Chondrocyte (in vitro differentiated cells): ENCODE measurements around the gene MPST. TPM values are rescaled to one million over a fixed set of nuclear protein-coding genes. Genes with fewer than 3 reads are reported as not detected.

Source experiments
- DNase-seq: peaks from one replicate; pipeline ENCODE4 v3.0.0; 2021; ENCODE audit warnings: mixed read lengths, low spot score
- H3K27ac Mint-ChIP-seq: one replicate; pipeline ENCODE4 v1.8.0; 2021; ENCODE audit warnings: mild to moderate bottlenecking, moderate library complexity, mixed read lengths; ENCODE audit not compliant: unreplicated experiment
- H3K27me3 Mint-ChIP-seq: 2 replicates; pipeline ENCODE4 v1.8.0; 2021; ENCODE audit warnings: low read depth, mixed read lengths
- H3K36me3 Mint-ChIP-seq: 2 replicates; pipeline ENCODE4 v1.8.0; 2021; ENCODE audit warnings: low read depth, mixed read lengths
- H3K4me1 Mint-ChIP-seq: 2 replicates; pipeline ENCODE4 v1.8.0; 2021; ENCODE audit warnings: low read depth, mild to moderate bottlenecking, mixed read lengths
- H3K4me3 Mint-ChIP-seq: one replicate; pipeline ENCODE4 v1.8.0; 2021; ENCODE audit warnings: mild to moderate bottlenecking, moderate library complexity, mixed read lengths; ENCODE audit not compliant: unreplicated experiment
- H3K9me3 Mint-ChIP-seq: 2 replicates; pipeline ENCODE4 v1.8.0; 2021; ENCODE audit warnings: low read depth, mixed read lengths
- total RNA-seq: library from RNA; stranded (reverse); gene quantifications from 3 replicates; pipeline ENCODE4 v1.2.1, GENCODE V29; 2021
- TF ChIP-seq, protein P1 (sequence below): fragments of 200-600 bp; sonication (generic); IDR thresholded peaks from 2 replicates; pipeline ENCODE4 v1.5.0; 2021; ENCODE audit warnings: antibody characterized with exemption, mild to moderate bottlenecking, moderate library complexity

MPST gene
- total RNA-seq, 1 donor from 2014 or later = 71.4 TPM

DNA sequence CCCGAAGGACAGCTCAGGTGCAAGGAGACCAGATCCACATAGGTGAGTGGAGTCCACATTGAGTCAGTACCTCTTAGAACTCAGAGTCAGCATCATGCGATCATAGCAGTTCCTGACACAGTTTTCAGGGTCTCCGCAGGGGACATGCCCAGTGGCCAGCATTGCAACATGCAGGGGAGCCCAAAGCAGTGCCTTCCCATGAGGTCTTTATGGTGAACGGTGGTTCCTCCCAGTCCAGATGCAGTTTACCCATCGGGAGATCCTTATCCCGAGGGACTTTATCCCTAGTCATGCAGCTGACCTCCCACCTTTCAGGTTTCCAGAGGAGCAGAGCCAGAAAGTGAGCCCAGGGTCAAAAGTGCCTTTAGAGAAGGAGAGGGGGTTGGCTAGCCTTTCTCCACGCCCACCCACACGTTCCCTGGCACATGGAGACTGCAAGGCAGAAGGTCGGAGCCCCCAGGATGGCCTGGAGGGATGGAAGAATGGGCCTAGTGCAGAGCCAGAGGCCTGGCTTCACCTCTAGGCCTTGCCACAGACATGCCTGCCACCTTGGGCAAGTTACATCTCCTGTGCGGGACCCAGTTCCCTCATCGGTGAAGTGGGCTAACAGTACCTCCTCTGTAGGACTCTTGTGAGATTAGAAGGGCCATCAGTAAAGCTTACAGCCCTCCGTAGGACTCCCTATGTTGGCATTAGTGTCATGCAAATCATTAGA lies 38.4 kb downstream of the MPST start:
- peaks cover 15% of the 10 kb centered on the region for H3K36me3 Mint-ChIP-seq
- TF ChIP-seq, protein P1, sequence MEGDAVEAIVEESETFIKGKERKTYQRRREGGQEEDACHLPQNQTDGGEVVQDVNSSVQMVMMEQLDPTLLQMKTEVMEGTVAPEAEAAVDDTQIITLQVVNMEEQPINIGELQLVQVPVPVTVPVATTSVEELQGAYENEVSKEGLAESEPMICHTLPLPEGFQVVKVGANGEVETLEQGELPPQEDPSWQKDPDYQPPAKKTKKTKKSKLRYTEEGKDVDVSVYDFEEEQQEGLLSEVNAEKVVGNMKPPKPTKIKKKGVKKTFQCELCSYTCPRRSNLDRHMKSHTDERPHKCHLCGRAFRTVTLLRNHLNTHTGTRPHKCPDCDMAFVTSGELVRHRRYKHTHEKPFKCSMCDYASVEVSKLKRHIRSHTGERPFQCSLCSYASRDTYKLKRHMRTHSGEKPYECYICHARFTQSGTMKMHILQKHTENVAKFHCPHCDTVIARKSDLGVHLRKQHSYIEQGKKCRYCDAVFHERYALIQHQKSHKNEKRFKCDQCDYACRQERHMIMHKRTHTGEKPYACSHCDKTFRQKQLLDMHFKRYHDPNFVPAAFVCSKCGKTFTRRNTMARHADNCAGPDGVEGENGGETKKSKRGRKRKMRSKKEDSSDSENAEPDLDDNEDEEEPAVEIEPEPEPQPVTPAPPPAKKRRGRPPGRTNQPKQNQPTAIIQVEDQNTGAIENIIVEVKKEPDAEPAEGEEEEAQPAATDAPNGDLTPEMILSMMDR = no peak
- H3K4me1 Mint-ChIP-seq = peaks cover 3% of the 10 kb centered on the region
- no peak overlapping the region for H3K27ac Mint-ChIP-seq
- H3K9me3 Mint-ChIP-seq = no peaks in the 10 kb centered on the region
- H3K27me3 Mint-ChIP-seq = no peaks in the 10 kb centered on the region
- no peak for DNase-seq
- H3K4me3 Mint-ChIP-seq = no peak overlapping the region

DNA sequence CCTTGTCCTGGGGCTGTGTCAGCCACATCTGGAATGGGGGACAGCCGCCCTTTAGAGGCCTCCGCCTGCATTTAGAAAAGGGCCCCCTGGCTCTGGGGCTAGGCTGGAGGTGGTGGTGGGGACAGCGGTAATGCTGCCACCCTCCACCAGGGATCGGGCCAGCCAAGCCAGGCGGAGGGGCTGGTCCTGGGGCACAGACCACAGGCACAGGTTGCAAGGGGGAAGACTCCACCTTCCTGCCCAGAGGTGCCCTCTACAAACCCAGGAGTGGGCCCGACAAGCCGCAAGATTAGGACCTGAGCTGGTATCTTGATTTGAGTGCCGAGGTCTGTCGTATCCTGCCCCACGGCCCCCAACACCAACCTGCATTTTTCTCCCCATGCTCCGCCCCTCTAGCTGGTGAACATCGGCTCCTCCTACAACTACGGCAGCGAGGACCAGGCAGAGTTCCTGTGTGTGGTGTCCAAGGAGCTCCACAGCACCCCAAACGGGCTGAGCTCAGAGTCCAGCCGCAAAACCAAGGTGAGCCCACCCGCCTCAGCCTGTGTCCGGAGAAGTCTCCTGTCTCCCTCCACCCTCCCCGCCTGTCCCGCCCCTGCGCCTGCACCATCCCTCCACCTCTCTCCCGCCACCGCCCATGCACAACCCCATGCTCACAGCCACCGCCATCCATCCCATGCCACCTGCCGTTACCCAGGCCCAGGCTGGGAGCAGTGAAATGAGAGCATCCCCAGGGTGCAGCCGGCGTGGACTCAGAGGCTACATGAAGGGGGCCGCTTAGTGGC lies 39.6 kb downstream of the MPST start:
- TF ChIP-seq, protein P1 = no peak
- Mint-ChIP-seq H3K36me3 (peaks cover 15% of the 10 kb centered on the region), H3K27ac (no peak overlapping the region), H3K27me3 (no peaks in the 10 kb centered on the region), H3K9me3 (no peaks in the 10 kb centered on the region), H3K4me1 (no peaks in the 10 kb centered on the region), H3K4me3 (no peak overlapping the region)
- DNase-seq = no peak

DNA sequence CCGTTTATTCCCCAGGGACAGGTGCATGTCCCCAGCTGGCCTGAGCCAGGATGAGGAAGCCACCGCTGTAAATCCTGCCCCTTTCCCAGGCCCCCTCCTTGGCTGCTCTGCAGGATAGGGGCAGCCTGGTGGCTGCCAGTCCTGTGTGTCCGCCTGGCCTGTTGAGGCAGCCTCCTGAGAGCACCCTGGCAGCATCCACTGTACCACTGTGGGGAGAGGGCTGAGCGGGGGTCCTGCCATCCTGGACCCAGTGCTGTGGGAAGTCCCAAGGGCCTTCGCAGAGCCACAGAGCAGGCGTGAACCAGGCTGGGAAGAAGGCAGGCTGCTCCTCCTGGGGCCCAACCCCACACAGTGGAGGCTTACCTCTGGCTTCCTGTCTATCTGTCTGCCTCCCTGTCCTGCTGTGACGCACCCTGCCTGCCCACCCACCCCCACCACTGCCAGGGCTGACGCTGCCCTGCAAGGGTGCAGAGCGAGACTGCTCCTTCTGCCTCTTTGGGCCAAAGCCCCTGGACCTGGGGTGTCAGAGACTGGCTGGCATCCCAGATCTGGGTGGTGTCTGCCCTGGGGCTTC lies 40.4 kb downstream of the MPST start:
- no peaks in the 10 kb centered on the region for H3K9me3 Mint-ChIP-seq
- TF ChIP-seq, protein P1 = no peak

DNA sequence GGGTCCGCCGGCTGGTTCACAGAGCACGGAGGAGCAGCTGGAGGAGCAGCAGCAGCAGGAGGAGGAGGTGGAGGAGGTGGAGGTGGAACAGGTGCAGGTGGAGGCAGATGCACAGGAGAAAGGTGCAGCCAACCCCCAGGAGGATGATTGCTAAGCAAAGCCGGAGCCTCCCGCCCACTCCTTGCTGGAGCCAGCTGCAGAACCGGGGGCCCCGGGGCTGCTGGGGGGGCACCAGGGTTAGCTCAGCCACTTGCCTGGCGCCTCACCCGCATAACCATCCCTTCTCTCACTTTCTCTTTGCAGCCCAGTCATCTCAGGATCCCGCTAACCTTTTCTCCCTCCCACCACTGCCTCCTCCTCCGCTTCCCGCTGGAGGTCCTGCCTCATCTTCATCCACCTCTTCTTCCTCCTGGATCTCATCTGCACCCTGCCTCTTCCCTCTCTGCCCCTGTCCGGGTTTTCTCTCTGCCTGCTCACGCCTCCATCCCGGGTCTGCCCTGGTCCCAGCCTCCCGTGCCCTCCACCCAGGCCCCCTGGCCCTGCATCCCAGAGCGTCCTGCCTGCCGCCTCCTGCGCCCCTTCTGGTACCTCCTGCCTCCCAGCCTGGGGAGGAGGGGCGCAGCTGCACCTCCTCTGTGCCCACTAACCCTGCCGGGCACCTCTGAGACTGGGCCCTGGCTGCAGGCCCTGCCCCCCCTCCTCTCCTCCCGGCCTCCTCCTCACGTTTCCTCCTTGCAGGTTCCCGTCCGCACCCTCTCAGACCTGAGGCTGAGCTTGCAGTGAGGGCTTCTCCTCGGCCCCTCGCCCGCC lies 41.5 kb downstream of the MPST start:
- Mint-ChIP-seq H3K27ac (no peak overlapping the region), H3K4me3 (no peak overlapping the region), H3K4me1 (no peaks in the 10 kb centered on the region), H3K9me3 (no peaks in the 10 kb centered on the region), H3K36me3 (peaks cover 13% of the 10 kb centered on the region), H3K27me3 (no peaks in the 10 kb centered on the region)
- TF ChIP-seq, protein P1 = no peak
- no peak for DNase-seq

More for the DNA sequence above, 40.4 kb downstream of the MPST start:
- no peak for DNase-seq
- Mint-ChIP-seq H3K4me1 (no peaks in the 10 kb centered on the region), H3K4me3 (no peak overlapping the region), H3K27ac (no peak overlapping the region), H3K27me3 (no peaks in the 10 kb centered on the region), H3K36me3 (peaks cover 14% of the 10 kb centered on the region)
